Measurements from ENCODE around the gene ATRX.
A peak's percentile ranks its signal among the peaks of the same experiment; 100 is the strongest.
"Not testable (repeated sequence)": the region's sequence is repeated elsewhere in the genome, so short reads cannot be mapped to it uniquely, and the experiment has no call there.

Gene ATRX

GRCh38 chrX:77788050-77788449 lies 2.0 kb upstream of the ATRX start:
- peak; percentile 29 for DNase-seq (ENCODE audit: low read depth)
- peak overlapping the region; percentile 14; the same call in 1 of the 2 replicates for H3K4me3 ChIP-seq (ENCODE audit: low read depth, low read length)
- no peak for TF ChIP-seq CTCF (IDR thresholded peaks at IDR 0.05; ENCODE audit: low read depth, low read length, missing control alignments)

- no peak for DNase-seq (ENCODE audit: low read depth)
- H3K4me3 ChIP-seq (ENCODE audit: low read depth, low read length): peak overlapping the region; percentile 82
- no peak for TF ChIP-seq CTCF (IDR thresholded peaks at IDR 0.05; ENCODE audit: low read depth, low read length, missing control alignments)
Observed at GRCh38 chrX:77786365-77786680, 307 bp upstream of the ATRX start.

GRCh38 chrX:77779695-77780094 lies 6.3 kb downstream of the ATRX start:
- DNase-seq (ENCODE audit: low read depth): no peak
- no peak overlapping the region for H3K4me3 ChIP-seq (ENCODE audit: low read depth, low read length)
- no peak for TF ChIP-seq CTCF (IDR thresholded peaks at IDR 0.05; ENCODE audit: low read depth, low read length, missing control alignments)

- no peak overlapping the region for H3K4me3 ChIP-seq (ENCODE audit: low read depth, low read length)
- TF ChIP-seq CTCF (IDR thresholded peaks at IDR 0.05; ENCODE audit: low read depth, low read length, missing control alignments): no peak
- no peak for DNase-seq (ENCODE audit: low read depth)
Observed at GRCh38 chrX:77776659-77777058, 9.4 kb downstream of the ATRX start.

GRCh38 chrX:77771601-77772000 lies 14.4 kb downstream of the ATRX start:
- TF ChIP-seq CTCF (IDR thresholded peaks at IDR 0.05; ENCODE audit: low read depth, low read length, missing control alignments): no peak
- no peak for DNase-seq (ENCODE audit: low read depth)
- H3K4me3 ChIP-seq (ENCODE audit: low read depth, low read length): no peak overlapping the region

GRCh38 chrX:77768787-77769186 lies 17.2 kb downstream of the ATRX start:
- no peak overlapping the region for H3K4me3 ChIP-seq (ENCODE audit: low read depth, low read length)
- DNase-seq (ENCODE audit: low read depth): no peak
- TF ChIP-seq CTCF (IDR thresholded peaks at IDR 0.05; ENCODE audit: low read depth, low read length, missing control alignments): no peak

GRCh38 chrX:77766212-77766611 lies 19.8 kb downstream of the ATRX start:
- not testable (repeated sequence) for DNase-seq (ENCODE audit: low read depth); H3K4me3 ChIP-seq (ENCODE audit: low read depth, low read length)

GRCh38 chrX:77755561-77755960 lies 30.5 kb downstream of the ATRX start:
- no peak overlapping the region for H3K4me3 ChIP-seq (ENCODE audit: low read depth, low read length)
- TF ChIP-seq CTCF (IDR thresholded peaks at IDR 0.05; ENCODE audit: low read depth, low read length, missing control alignments): no peak
- no peak for DNase-seq (ENCODE audit: low read depth)

GRCh38 chrX:77753942-77754341 lies 32.1 kb downstream of the ATRX start:
- DNase-seq (ENCODE audit: low read depth); H3K4me3 ChIP-seq (ENCODE audit: low read depth, low read length): not testable (repeated sequence)
